GM18505 (cell line): ENCODE data around the gene PWWP2B.

Experiments
- ATAC-seq: cut with Tn5 transposase; IDR thresholded peaks from one replicate; pipeline ENCODE4 v1.9.1; 2021; ENCODE audit not compliant: unreplicated experiment
- POLR2A ChIP-seq: IDR thresholded peaks from 4 replicates; pipeline ENCODE4 v1.6.1; 2011; ENCODE audit warnings: borderline replicate concordance; ENCODE audit not compliant: insufficient read depth, insufficient read length; ENCODE audit errors: extremely low read depth

PWWP2B gene

GRCh38 chr10:132390170-132390920 is 6.7 kb upstream of the PWWP2B start:
- no peak for ATAC-seq
- no peak for TF ChIP-seq POLR2A

GRCh38 chr10:132390921-132391675 is 5.9 kb upstream of the PWWP2B start:
- ATAC-seq, result no peak
- no peak for TF ChIP-seq POLR2A

- ATAC-seq, result no peak
- no peak for TF ChIP-seq POLR2A
These were observed 5.4 kb upstream of the PWWP2B start for GRCh38 chr10:132391676-132392020.

- ATAC-seq, result no peak
- no peak for TF ChIP-seq POLR2A
These were observed 4.7 kb upstream of the PWWP2B start for GRCh38 chr10:132392184-132392800.

- no peak for TF ChIP-seq POLR2A
- ATAC-seq, result no peak
These were observed 3.9 kb upstream of the PWWP2B start for GRCh38 chr10:132392811-132393694.

- no peak for ATAC-seq
- no peak for TF ChIP-seq POLR2A
These were observed 3.3 kb upstream of the PWWP2B start for GRCh38 chr10:132393695-132394181.

GRCh38 chr10:132394201-132394811 is 2.7 kb upstream of the PWWP2B start:
- no peak for ATAC-seq
- no peak for TF ChIP-seq POLR2A

- ATAC-seq, result no peak
- TF ChIP-seq POLR2A, result no peak
These were observed 1.9 kb upstream of the PWWP2B start for GRCh38 chr10:132394936-132395703.

GRCh38 chr10:132395704-132396493 is 1.1 kb upstream of the PWWP2B start:
- ATAC-seq, result peak; percentile 4
- no peak for TF ChIP-seq POLR2A

- peak; percentile 44 for ATAC-seq
- no peak for TF ChIP-seq POLR2A
These were observed 435 bp upstream of the PWWP2B start for GRCh38 chr10:132396494-132397035.
